HG03432 (cell line): Measurements from ENCODE around the gene CEP162.
"Not testable (repeated sequence)": the region's sequence is repeated elsewhere in the genome, so short reads cannot be mapped to it uniquely, and the experiment has no call there.

ENCODE experiments used
- ATAC-seq: cut with Tn5 transposase; IDR thresholded peaks from one replicate; pipeline ENCODE4 v1.9.1; 2021; ENCODE audit warnings: mild to moderate bottlenecking, moderate library complexity; ENCODE audit not compliant: unreplicated experiment

Gene CEP162

DNA sequence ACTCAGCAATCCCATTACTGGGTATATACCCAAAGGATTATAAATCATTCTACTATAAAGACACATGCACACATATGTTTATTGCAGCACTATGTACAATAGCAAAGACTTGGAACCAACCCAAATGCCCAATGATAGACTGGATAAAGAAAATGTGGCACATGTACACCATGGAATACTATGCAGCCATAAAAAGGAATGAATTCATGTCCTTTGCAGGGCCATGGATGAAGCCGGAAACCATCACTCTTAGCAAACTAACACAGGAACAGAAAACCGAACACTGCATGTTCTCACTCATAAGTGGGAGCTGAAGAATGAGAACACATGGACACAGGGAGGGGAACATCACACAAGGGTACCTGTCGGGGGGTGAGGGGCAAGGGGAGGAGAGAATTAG, 63.1 kb downstream of the CEP162 start:
- ATAC-seq = not testable (repeated sequence)

GRCh38 chr6:84161190-84161589, 66.3 kb downstream of the CEP162 start:
- ATAC-seq = no peak

- ATAC-seq = no peak
These were observed 71.1 kb downstream of the CEP162 start for GRCh38 chr6:84156306-84156705.

DNA sequence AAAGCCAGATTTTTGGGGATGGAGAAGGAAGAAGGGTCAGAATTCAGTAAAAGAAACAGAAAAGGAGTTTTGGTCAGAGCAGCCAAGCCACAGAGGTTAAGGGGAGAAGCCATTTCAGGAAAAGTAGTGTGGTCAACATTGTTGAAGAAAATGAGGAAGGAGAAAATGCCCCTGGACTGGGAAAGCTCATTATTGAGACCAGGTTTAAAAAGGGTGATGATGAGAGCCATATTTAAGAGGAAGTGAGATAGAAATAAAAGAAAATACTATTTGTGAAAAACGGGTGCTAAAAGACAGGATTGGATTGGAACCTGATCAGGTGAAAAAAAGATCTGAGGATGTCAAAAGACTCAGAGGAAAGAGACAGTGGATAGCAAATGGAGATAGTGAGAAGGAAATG, 75.8 kb downstream of the CEP162 start:
- ATAC-seq = no peak

GRCh38 chr6:84150705-84151104, 76.7 kb downstream of the CEP162 start:
- ATAC-seq = no peak

GRCh38 chr6:84141521-84141920, 85.9 kb downstream of the CEP162 start:
- ATAC-seq = no peak

- no peak for ATAC-seq
These were observed 88.1 kb downstream of the CEP162 start for GRCh38 chr6:84139311-84139710.

- ATAC-seq = no peak
These were observed 89.4 kb downstream of the CEP162 start for GRCh38 chr6:84137989-84138575.

DNA sequence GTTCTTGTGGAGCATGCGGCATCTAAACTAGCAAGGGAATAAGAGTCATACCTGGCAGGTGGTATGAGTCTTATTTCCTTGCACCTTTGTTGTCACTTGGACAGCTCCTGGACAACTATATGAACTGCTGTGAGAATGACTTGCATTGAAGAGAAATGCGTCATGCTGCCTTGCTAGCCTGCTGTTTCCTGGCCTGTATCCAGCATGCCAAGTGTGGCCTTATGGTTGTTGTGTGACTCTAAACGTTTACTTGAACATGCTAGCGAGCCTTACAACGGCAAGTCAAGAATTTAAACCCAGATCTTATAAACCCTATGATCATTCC, 90.4 kb downstream of the CEP162 start:
- ATAC-seq = no peak

DNA sequence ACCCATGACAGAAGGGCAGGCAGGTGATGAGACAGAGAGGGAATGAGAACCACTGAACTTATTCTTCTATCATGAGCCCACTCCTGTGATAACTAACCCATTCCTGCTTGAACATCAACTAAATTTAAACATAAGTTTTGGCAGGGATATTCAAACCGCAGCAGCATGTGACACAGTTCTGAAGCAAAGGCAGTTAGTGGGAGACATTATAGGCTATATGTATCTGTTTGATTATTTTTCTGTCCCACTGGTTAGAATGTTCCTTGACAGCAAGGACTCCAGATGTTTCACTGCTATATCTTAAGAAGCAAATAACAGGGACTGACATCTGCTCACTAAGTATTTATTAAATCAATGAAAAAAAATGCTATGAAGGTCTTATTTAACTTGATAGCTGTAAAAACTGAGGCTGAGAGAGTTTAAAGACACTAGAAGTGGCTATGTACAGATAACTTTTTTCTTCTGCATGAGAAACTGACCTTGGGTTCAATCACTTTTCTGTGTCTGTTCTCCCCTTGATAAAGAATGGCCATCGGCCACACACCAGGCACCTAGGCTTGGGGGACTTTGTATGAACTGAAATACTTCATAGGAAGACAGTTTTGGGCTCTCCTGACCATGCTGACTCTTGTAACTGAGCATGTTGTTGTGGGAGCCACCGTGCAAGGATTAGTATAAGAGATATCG, 90.9 kb downstream of the CEP162 start:
- no peak for ATAC-seq

GRCh38 chr6:84135291-84135690, 92.2 kb downstream of the CEP162 start:
- no peak for ATAC-seq

DNA sequence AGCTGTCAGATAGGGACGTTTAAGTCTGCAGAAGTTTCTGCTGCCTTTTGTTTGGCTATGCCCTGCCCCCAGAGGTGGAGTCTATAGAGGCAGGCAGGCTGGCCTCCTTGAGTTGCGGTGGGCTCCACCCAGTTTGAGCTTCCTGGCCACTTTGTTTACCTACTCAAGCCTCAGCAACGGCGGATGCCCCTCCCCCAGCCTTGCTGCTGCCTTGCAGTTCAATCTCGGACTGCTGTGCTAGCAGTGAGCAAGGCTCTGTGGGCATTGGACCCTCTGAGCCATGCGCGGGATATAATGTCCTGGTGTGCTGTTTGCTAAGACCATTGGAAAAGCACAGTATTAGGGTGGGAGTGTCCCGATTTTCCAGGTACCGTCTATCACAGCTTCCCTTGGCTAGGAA, 94.1 kb downstream of the CEP162 start:
- not testable (repeated sequence) for ATAC-seq

DNA sequence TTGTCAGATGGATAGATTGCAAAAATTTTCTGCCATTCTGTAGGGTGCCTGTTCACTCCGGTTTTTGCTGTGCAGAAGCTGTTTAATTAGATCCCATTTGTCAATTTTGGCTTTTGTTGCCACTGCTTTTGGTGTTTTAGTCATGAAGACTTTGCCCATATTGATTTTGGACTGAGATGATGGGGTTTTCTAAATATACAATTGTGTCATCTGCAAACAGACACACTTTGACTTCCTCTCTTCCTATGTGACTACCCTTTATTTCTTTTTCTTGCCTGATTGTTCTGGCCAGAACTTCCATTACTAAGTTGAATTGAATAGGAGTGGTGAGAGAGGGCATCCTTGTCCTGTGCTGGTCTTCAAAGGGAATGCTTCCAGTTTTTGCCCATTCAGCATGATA, 97.9 kb downstream of the CEP162 start:
- ATAC-seq = not testable (repeated sequence)

GRCh38 chr6:84123186-84123585, 104.3 kb downstream of the CEP162 start:
- peak; percentile 55 for ATAC-seq

DNA sequence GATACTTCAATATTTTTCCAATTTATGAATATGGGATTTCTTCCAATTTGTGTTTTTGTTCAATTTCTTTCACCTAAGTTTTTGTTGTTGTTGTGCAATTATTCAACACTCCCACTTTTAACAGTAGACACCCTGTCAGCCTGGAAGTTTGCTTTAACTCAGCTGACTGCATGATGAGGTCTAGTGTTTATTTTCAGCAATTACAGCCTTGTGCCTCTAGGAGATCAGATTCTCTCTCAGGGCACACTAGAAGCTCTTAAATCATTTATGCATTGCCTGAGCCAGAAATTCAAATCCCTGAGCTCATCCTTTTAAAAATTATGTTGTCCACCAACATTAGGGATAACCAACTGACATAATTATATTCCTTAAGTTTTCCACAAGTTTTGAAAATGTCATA, 108.2 kb downstream of the CEP162 start:
- no peak for ATAC-seq

DNA sequence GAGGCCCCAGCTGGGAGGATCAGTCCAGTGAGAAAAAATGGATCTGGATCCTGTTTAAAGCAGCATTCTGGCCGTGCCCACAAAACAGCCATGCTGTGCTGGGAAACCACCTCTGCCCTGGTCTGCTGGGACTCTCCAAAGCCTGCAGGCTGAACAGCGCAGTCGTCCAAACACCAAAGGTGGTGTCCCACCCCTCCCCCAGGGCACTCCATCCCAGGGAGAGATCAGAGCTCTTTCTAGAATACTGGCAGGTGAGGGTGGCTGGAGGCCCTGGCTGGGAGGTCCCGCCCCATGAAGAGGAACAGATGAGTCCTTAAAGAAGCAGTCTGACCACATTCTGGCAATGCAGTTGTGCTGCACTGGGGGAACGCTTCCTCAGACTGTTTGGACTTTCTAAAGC, 109.3 kb downstream of the CEP162 start:
- ATAC-seq = no peak

DNA sequence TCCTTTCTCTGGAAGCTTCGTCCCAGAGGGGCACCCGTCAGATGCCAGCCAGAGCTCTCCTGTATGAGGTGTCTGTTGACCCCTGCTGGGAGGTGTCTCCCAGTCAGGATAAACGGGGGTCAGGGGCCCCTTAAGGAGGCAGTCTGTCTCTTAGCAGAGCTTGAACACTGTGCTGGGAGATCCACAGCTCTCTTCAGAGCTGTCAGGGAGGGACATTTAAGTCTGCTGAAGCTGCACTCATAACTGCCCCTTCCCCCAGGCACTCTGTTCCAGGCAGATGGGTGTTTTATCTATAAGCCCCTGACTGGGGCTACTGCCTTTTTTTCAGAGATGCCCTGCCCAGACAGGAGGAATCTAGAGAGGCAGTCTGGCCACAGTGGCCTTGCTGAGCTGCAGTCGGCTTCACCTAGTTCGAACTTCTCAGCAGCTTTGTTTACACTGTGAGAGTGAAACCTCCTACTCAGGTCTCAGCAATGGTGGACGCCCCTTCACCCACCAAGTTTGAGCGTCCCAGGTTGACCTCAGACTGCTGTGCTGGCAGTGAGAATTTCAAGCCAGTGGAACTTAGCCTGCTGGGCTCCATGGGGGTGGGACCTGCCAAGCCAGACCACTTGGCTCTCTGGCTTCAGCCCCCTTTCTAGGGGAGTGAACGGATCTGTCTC, 112.4 kb downstream of the CEP162 start:
- not testable (repeated sequence) for ATAC-seq

GRCh38 chr6:84111351-84111750, 116.1 kb downstream of the CEP162 start:
- not testable (repeated sequence) for ATAC-seq

DNA sequence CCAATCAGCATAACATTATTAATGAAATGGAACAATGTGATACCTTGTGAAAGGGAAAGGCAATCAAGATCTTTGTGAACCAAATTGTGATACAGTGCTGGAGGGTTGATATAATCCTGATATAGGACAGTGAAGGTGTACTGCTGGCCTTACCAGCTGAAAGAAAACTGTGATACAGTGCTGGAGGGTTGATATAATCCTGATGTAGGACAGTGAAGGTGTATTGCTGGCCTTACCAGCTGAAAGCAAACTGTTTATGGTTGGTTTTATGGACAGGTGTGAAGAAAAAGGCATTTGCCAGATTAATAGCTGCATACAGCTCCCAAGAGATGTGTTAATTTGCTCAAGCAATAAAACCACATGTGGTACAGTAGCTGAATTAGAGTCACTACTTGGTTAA, 119.9 kb downstream of the CEP162 start:
- ATAC-seq = no peak

DNA sequence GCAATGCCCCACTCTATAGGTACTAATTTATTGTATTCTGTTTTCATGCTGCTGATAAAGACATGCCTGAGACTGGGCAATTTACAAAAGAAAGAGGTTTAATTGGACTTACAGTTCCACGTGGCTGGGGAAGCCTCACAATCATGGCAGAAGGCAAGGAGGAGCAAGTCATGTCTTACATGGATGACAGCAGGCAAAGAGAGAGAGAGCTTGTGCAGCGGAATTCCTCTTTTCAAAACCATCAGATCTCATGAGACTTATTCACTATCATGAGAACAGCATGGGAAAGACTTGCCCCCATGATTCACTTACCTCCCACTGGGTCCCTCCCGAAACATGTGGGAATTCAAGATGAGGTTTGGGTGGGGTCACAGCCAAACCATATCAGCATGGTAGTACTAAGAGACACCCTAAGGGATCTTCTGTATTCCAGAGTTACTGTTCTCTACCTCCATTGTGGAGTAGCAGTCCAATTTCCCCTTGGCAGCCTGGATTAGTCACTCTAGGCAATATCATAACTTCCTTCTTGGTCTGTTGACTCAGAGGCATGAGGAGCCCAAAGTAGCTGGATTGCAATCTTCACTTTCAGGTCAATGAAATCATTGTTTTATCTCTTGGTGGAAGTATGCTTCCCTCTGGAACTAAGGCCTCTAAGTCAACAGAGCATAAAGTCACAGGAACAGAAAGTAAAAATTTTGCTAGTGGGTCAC, 122.1 kb downstream of the CEP162 start:
- ATAC-seq = not testable (repeated sequence)

- no peak for ATAC-seq
These were observed 124.4 kb downstream of the CEP162 start for GRCh38 chr6:84103029-84103428.

- ATAC-seq = no peak
These were observed 132.3 kb downstream of the CEP162 start for GRCh38 chr6:84095156-84095555.
